GM12872 (cell line): ENCODE data around the gene TMEM91.

ENCODE experiments used
- TF ChIP-seq, protein P1 (sequence below): IDR thresholded peaks from 3 replicates; pipeline ENCODE4 v1.5.1; 2011; ENCODE audit warnings: low read depth, mild to moderate bottlenecking, low read length, moderate library complexity; ENCODE audit not compliant: insufficient read depth

The TMEM91 gene

DNA sequence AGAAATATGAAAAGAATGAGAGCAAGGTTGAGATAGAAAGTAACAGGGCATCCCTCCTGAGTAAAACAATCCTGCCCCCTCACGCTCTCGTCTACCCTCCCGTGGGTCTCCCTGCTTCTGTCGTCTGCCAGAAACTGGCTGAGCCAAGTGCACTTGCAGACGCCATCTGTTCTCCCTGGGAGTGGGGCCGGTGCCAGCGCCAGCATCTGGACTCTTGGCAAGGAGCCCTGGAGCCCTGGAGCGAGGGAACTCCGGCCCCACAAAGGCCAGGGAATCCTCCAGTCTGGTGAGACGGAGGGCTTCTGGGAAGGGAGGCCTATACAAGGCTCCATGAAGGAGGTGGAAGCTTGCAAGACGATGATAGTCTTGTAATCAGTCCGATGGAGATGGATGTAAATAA, 2.3 kb upstream of the TMEM91 start:
- TF ChIP-seq, protein P1, sequence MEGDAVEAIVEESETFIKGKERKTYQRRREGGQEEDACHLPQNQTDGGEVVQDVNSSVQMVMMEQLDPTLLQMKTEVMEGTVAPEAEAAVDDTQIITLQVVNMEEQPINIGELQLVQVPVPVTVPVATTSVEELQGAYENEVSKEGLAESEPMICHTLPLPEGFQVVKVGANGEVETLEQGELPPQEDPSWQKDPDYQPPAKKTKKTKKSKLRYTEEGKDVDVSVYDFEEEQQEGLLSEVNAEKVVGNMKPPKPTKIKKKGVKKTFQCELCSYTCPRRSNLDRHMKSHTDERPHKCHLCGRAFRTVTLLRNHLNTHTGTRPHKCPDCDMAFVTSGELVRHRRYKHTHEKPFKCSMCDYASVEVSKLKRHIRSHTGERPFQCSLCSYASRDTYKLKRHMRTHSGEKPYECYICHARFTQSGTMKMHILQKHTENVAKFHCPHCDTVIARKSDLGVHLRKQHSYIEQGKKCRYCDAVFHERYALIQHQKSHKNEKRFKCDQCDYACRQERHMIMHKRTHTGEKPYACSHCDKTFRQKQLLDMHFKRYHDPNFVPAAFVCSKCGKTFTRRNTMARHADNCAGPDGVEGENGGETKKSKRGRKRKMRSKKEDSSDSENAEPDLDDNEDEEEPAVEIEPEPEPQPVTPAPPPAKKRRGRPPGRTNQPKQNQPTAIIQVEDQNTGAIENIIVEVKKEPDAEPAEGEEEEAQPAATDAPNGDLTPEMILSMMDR, result no peak

DNA sequence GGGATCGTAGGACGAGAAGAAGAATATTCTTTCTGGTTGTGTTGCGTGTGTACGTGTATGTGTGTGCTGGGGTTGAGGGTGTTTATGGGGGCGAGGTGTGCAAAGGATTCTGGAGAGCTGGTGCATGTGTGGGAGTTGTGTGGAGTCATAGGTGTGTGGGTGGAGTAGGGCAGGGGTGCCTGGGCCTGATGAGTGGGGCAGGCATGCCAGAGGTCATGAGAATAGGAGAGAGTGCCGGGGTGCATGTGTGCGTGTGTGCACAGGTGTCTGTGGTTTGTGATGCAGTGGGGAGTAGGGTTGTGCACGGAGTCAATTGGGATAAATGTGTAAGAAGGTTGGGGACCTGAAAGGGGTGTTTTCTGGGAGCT, 649 bp downstream of the TMEM91 start:
- TF ChIP-seq, protein P1, result no peak

DNA sequence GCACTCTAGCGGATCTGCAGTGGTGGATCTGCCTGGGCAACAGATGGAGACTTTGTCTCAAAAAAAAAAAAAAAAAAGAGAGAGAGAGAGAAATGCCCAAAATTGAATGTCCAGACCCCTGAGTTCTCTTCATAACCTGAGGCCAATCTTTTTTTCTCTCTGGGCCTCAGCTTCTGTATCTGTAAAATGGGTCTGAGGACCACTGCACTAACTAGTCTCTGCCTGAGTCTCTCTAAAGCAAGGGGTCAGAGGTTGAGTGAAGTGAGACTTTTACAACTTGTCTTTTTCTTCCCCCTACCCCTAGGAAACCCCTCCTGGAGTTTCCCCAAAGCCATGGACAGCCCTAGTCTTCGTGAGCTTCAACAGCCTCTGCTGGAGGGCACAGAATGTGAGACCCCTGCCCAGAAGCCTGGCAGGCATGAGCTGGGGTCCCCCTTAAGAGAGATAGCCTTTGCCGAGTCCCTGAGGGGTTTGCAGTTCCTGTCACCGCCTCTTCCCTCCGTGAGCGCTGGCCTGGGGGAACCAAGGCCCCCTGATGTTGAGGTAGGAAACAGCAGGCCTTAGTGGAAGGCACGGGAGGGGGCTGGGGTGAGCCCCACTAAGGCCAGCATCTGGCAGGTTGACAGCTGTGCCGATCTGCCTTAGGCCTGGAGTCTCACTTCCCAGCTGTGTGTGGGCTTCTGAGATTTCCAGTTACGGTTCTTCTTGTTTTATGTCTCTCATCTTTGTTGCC, 1.8 kb downstream of the TMEM91 start:
- TF ChIP-seq, protein P1, result peak; percentile 80

DNA sequence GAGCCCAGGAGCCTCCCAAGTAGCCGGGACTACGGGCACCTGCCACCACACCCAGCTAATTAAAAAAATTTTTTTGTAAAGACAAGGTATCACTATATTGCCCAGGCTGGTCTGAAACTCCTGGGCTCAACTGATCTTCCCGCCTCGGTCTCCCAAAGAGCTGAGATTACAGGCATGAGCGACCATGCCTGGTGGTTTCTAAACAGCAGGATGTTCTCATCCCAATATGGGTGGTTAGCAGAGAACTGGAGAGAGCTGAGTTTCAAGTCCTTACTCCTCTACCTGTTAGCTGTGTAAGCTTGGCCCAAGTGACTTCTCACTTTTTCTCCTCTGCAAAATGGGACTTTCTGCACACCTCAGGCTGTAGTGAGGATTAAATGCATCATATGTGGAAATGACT, 8.0 kb downstream of the TMEM91 start:
- TF ChIP-seq, protein P1, result no peak

DNA sequence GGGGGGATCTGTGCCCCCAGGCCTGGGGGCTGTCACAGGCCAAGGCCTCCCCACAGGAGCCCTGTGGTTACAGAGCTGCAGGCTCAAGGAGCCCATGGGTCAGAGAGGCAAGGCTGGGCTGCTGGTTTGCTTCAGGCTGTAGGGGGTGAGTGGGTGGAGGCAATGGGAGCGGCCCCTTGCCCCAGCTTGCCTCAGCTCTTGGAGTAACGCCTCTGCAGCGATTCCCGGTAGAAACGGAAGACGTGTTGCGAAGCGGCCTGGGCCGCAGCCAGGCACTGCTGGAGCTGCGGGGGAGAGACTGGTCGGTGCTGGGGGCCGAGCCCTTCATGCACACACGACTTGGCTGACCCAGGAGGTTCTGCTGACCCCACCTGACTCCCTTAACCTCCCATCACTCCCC, 10.1 kb downstream of the TMEM91 start:
- TF ChIP-seq, protein P1, result no peak

DNA sequence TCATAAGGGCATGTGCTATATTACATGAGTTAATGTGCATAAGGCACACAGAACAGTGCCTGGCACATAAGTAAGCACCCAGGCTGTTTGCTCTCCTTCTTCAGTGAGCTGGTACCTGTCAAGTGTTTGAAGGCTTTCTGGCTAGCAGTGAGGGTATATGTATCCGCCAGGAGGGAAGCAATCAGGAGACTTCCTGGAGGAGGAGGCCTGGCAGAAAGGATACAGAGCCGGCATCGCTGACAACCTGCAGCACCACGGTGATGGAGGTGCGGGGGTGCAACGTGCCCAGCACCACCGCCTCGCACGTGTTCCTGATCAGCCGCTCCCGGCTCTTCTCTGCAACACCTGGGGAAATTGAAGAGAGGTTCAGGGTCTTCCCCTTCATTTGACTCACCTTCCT, 15.3 kb downstream of the TMEM91 start:
- TF ChIP-seq, protein P1, result no peak

DNA sequence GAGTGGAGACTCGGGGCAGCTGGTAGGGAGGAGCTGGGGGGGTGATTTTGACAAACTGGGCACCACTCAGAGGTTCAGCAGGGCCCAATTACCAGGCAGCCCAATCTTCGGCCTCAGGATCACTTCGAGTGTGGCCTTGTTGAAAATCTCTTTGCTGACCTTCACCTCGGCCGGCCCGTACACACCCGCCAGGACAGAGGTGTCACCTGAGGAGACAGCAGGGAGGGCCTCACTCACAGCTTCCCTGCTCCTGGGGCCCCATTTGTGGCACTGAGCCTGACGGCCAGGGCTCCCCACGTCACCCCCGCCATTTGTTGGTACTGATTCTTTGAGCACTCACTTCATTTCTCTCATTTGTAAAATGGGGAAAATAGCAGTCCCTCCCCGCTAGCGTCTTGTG, 16.4 kb downstream of the TMEM91 start:
- TF ChIP-seq, protein P1, result no peak

DNA sequence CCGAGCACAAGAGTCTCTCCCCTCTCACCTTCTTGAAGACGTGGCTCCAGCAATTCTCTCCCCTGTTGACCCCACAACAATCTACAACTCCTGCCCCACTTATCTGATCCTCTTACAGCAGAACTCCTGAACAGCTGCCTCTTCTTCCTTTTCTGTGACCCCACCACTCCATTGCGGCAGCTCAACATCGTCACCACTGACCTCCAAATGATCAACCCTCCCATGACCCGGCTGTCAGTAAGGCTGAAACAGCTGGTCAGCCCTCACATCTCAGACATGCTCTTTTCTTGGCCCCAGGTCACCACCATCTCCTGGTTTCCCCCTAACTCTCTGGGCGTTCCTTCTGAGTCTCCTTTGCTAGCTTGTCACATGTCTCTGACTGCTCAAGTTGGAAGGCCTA, 19.0 kb downstream of the TMEM91 start:
- TF ChIP-seq, protein P1, result no peak
